ENCODE data around the gene IPO11.

IPO11 gene

GRCh38 chr5:62642468-62642867 is 229.9 kb downstream of the IPO11 start:
- H3K4me3 Mint-ChIP-seq = no peak overlapping the region
- no peak for TF ChIP-seq CTCF (IDR thresholded peaks at IDR 0.05; ENCODE audit: unreplicated experiment in 3 of 3)
- H3K27ac Mint-ChIP-seq = no peak overlapping the region
- H3K9me3 Mint-ChIP-seq = no peaks in the 10 kb centered on the region
- H3K4me1 Mint-ChIP-seq = peaks cover 5% of the 10 kb centered on the region
- no peaks in the 10 kb centered on the region for H3K27me3 Mint-ChIP-seq (ENCODE audit: low read depth)
- H3K36me3 Mint-ChIP-seq (ENCODE audit: low read depth) = no peaks in the 10 kb centered on the region

- peaks cover 5% of the 10 kb centered on the region for H3K4me1 Mint-ChIP-seq
- no peaks in the 10 kb centered on the region for H3K9me3 Mint-ChIP-seq
- no peaks in the 10 kb centered on the region for H3K36me3 Mint-ChIP-seq (ENCODE audit: low read depth)
- H3K27ac Mint-ChIP-seq = peak overlapping the region in 1 of 3 experiments; percentile 16
- TF ChIP-seq CTCF (IDR thresholded peaks at IDR 0.05; ENCODE audit: unreplicated experiment in 3 of 3) = no peak
- no peaks in the 10 kb centered on the region for H3K27me3 Mint-ChIP-seq (ENCODE audit: low read depth)
- H3K4me3 Mint-ChIP-seq = no peak overlapping the region
These were observed 231.2 kb downstream of the IPO11 start for GRCh38 chr5:62643556-62644451.

- no peaks in the 10 kb centered on the region for H3K27me3 Mint-ChIP-seq (ENCODE audit: low read depth)
- H3K9me3 Mint-ChIP-seq = no peaks in the 10 kb centered on the region
- no peak overlapping the region for H3K4me3 Mint-ChIP-seq
- TF ChIP-seq CTCF (IDR thresholded peaks at IDR 0.05; ENCODE audit: unreplicated experiment in 3 of 3) = no peak
- H3K4me1 Mint-ChIP-seq = peaks cover 5% of the 10 kb centered on the region
- no peak overlapping the region for H3K27ac Mint-ChIP-seq
- H3K36me3 Mint-ChIP-seq (ENCODE audit: low read depth) = no peaks in the 10 kb centered on the region
These were observed 232.7 kb downstream of the IPO11 start for GRCh38 chr5:62645223-62645622.

- Mint-ChIP-seq H3K36me3 (ENCODE audit: low read depth) (no peaks in the 10 kb centered on the region), H3K4me3 (no peak overlapping the region), H3K9me3 (no peaks in the 10 kb centered on the region), H3K27me3 (ENCODE audit: low read depth) (no peaks in the 10 kb centered on the region), H3K27ac (no peak overlapping the region), H3K4me1 (peaks cover 5% of the 10 kb centered on the region)
- no peak for TF ChIP-seq CTCF (IDR thresholded peaks at IDR 0.05; ENCODE audit: unreplicated experiment in 3 of 3)
These were observed 234.7 kb downstream of the IPO11 start for GRCh38 chr5:62647241-62647640.

GRCh38 chr5:62649025-62649424 is 236.5 kb downstream of the IPO11 start:
- no peak overlapping the region for H3K27ac Mint-ChIP-seq
- H3K4me3 Mint-ChIP-seq = no peak overlapping the region
- H3K9me3 Mint-ChIP-seq = no peaks in the 10 kb centered on the region
- H3K4me1 Mint-ChIP-seq = no peaks in the 10 kb centered on the region
- TF ChIP-seq CTCF (IDR thresholded peaks at IDR 0.05; ENCODE audit: unreplicated experiment in 3 of 3) = no peak
- H3K27me3 Mint-ChIP-seq (ENCODE audit: low read depth) = no peaks in the 10 kb centered on the region
- no peaks in the 10 kb centered on the region for H3K36me3 Mint-ChIP-seq (ENCODE audit: low read depth)

Measured in nephron (organoid).